OCI-LY7 (cell line): ENCODE measurements around the gene CARD11.

Experiments
- EZH2phosphoT487 ChIP-seq: fragments of 200-600 bp; sonication (generic); IDR thresholded peaks from 2 replicates; pipeline ENCODE4 v1.6.1; 2018; ENCODE audit warnings: low read depth, borderline replicate concordance, mild to moderate bottlenecking, mixed run types, antibody characterized with exemption, low read length, moderate library complexity, mixed read lengths
- TF ChIP-seq, protein P1 (sequence below): fragments of 200-600 bp; sonication (generic); conservative IDR thresholded peaks from 2 replicates; pipeline ENCODE4 v1.5.1; 2014; ENCODE audit warnings: mild to moderate bottlenecking, antibody characterized with exemption, low read length, moderate library complexity, mixed read lengths

DNA sequence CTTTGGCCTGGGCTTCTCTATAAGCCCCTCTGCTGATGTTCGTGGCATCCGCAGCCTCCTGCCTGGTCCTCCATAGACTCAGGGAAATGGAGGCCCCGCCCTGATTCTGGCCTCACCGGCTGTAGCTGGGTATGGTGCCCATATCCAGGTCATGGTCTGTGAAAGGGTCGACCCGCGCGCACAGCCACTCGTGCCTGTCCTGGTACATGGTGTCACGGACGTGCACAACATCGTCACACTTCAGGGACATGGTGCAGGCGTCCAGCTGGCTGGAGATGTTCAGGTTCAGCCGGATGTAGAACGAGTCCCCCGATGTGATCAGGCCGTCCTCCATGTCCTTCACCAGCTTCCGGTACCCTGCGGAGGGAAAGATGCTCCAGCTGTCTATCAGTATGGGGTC, 124.4 kb downstream of the CARD11 start:
- TF ChIP-seq EZH2phosphoT487 = no peak
- TF ChIP-seq, protein P1, sequence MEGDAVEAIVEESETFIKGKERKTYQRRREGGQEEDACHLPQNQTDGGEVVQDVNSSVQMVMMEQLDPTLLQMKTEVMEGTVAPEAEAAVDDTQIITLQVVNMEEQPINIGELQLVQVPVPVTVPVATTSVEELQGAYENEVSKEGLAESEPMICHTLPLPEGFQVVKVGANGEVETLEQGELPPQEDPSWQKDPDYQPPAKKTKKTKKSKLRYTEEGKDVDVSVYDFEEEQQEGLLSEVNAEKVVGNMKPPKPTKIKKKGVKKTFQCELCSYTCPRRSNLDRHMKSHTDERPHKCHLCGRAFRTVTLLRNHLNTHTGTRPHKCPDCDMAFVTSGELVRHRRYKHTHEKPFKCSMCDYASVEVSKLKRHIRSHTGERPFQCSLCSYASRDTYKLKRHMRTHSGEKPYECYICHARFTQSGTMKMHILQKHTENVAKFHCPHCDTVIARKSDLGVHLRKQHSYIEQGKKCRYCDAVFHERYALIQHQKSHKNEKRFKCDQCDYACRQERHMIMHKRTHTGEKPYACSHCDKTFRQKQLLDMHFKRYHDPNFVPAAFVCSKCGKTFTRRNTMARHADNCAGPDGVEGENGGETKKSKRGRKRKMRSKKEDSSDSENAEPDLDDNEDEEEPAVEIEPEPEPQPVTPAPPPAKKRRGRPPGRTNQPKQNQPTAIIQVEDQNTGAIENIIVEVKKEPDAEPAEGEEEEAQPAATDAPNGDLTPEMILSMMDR = no peak
